Measurements from ENCODE around the gene RAP2B. TPM values are rescaled to one million over a fixed set of nuclear protein-coding genes. Genes with fewer than 3 reads are reported as not detected.
A peak's percentile ranks its signal among the peaks of the same experiment; 100 is the strongest.
"Not testable (repeated sequence)": the region's sequence is repeated elsewhere in the genome, so short reads cannot be mapped to it uniquely, and the experiment has no call there.

RAP2B gene
- polyA plus RNA-seq, 3 donors from 2014 or later, result 15.9 to 29.8 (median 23.2) TPM

DNA sequence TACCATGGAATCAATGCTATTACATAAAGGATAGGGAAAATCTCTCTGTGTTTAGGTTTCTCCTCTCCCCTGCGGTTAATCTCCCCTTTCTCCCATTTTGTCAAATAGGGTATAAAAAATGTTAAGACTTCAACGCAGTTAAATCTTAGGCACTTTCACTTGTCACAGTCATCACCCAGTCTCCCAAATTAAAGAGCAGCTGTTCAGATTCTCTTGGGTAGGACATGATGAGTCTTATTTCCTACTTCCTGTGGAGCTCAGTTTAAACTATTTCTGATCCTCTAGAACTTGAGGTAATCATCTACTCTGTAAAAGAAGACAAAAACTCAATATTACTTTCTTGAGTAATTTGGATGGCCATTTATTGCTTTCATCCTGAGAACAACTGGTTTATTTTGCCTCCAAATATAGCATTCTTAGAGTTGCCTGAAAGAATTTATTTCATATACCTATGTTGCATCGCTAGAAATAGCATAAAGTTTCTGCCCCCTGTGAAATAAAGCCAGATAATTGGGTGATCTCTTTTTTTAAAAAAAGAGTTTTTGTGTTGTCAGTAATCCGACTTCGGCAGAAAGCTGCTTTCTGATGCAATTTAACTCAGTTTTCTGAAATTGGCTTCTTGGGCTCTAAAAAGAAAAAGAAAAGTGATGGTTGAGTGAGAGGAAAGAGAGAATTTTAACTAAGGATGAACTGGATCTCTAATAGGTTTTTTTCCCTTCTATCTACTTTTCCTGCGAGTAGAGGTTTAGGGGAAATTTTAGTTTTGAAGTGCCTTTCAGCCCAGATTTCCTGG, 20.7 kb downstream of the RAP2B start:
- peaks cover 12 to 37% (median 24%) of the 10 kb centered on the region in 3 donors for H3K36me3 Mint-ChIP-seq

DNA sequence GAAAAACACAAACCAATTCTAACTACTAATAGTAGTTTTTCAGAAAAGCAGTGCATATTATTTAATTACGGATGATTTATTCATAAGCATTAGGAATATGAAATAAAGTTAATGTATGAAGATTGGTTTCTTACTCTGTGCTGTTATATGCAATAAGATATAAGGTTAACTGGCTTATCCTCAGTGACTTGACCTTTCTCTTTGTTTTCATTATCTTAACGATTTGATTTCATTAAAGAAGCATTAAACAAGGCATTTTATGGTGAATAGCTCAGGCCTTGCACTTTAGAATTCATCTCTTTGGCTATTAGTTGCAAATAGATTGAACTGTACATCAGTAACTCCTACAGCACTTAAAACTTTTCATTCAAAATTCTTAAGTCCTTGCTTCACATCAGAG, 28.9 kb downstream of the RAP2B start:
- H3K4me3 Mint-ChIP-seq, result no peak overlapping the region
- H3K9me3 Mint-ChIP-seq, result no peaks in the 10 kb centered on the region
- no peak overlapping the region for H3K27ac Mint-ChIP-seq
- no peaks in the 10 kb centered on the region for H3K27me3 Mint-ChIP-seq (ENCODE audit: low read depth in 3 of 3)
- peaks cover 5 to 13% of the 10 kb centered on the region in 2 donors for H3K4me1 Mint-ChIP-seq
- DNase-seq, result no peak
- peaks cover 0 to 24% (median 15%) of the 10 kb centered on the region in 3 donors for H3K36me3 Mint-ChIP-seq

More for the DNA sequence above, 20.7 kb downstream of the RAP2B start:
- Mint-ChIP-seq H3K4me1 (peaks cover 21 to 41% of the 10 kb centered on the region in 2 donors), H3K27me3 (ENCODE audit: low read depth in 3 of 3) (no peaks in the 10 kb centered on the region), H3K4me3 (peak overlapping the region in 1 of 5 donors; percentile 34), H3K9me3 (no peaks in the 10 kb centered on the region), H3K27ac (peak overlapping the region; percentile 18 to 89 (median 62))
- DNase-seq, result no peak

DNA sequence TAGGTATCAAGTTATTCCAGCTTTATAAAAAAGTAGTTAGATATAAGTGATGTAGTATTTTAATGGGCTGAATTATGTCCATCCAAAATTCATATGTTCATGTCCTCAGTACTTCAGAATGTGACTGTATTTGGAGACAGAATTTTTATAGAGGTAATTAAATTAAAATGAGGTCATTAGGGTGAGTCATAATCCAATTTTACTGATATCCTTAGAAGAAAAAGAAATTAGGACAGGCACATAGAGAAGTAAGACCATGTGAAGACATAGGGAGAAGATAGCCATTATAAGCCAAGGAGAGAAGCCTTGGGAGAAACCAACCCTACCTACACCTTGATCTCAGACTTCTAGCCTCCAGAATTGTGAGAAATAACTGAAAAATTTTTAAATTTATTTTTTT, 30.3 kb downstream of the RAP2B start:
- no peak for DNase-seq
- no peaks in the 10 kb centered on the region for H3K27me3 Mint-ChIP-seq (ENCODE audit: low read depth in 3 of 3)
- peaks cover 0 to 24% (median 14%) of the 10 kb centered on the region in 3 donors for H3K36me3 Mint-ChIP-seq
- peaks cover 2 to 5% of the 10 kb centered on the region in 2 donors for H3K4me1 Mint-ChIP-seq
- H3K9me3 Mint-ChIP-seq, result no peaks in the 10 kb centered on the region
- H3K27ac Mint-ChIP-seq, result no peak overlapping the region
- H3K4me3 Mint-ChIP-seq, result no peak overlapping the region

DNA sequence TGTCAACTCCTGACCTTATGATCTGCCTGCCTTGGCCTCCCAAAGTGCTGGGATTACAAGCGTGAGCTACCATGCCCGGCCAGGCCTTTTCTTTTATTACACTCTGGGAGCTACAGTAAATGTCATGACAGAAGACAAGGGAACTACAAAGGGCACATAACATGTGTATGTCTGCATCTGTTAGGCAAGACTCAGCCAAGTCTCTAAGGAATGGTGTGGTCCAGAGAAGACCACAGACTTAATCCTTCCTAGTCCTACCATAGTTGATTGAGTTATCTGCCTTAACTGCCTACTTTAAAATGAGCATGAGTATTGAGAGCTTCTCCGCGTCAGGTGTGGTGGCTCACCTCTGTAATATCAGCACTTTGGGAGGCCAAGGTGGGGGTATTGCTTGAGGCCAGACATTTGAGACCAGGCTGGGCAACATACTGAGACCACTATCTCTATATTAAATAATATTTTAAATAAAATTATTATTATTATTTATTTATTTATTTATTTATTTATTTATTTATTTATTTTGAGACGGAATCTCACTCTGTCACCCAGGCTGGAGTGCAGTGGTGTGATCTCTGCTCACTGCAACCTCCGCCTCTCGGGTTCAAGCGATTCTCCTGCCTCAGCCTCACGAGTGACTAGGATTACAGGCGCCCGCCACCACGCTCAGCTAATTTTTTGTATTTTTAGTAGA, 31.9 kb downstream of the RAP2B start:
- peak overlapping the region in 2 of 6 donors; percentile 22 to 67 for H3K27ac Mint-ChIP-seq
- not testable (repeated sequence) for H3K9me3 Mint-ChIP-seq; DNase-seq; H3K4me3 Mint-ChIP-seq; H3K27me3 Mint-ChIP-seq (ENCODE audit: low read depth in 3 of 3); H3K4me1 Mint-ChIP-seq
- peaks cover 0 to 20% (median 11%) of the 10 kb centered on the region in 3 donors for H3K36me3 Mint-ChIP-seq

DNA sequence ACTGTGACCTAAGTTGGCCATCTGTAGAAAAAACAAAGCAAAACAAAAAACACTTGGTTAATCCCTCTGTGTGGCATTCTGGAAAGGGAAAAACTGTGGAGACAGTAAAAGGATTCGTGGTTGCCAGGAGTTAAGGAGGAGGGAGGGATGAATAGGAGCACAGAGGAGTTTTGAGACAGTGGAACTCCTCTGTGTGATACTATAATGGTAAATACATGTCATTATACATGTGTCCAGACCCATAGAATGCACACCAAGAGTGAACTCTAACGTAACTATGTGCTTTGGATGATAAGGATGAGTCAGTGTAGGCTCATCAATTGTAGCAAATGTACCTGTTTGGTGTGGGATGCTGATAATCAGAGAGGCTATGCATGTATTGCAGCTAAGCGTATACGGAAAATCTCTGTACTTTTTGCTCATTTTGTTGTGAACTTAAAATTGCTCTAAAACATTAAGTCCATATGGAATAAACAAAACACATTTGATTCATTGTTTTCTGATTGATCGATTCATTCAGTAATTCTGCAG, 33.4 kb downstream of the RAP2B start:
- H3K36me3 Mint-ChIP-seq, result peaks cover 0 to 20% (median 11%) of the 10 kb centered on the region in 3 donors
- peak overlapping the region in 4 of 6 donors; percentile 0 to 40 (median 17) for H3K27ac Mint-ChIP-seq
- no peak for DNase-seq
- H3K27me3 Mint-ChIP-seq (ENCODE audit: low read depth in 3 of 3), result no peaks in the 10 kb centered on the region
- H3K4me3 Mint-ChIP-seq, result no peak overlapping the region
- no peaks in the 10 kb centered on the region for H3K9me3 Mint-ChIP-seq
- H3K4me1 Mint-ChIP-seq, result peaks cover 2 to 5% of the 10 kb centered on the region in 2 donors

DNA sequence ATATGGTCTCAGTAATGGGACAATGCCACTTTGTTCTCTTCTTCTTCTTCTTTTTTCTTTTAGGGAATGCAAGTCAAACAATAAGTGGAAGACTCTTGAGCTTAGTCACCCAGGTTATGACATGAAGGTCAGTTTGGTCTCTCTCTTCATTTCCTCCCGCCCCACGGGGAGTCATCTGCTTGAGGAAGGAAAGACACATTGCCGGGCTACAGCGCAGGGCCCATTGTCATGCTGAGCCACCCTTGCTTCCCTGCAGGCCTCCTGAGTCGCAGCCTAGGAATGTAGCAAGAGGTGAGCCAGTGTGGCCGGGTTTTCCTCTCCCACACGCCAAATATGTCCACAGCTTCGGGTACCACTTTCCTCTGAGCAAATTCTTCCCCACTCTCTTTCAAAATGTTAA, 47.6 kb downstream of the RAP2B start:
- DNase-seq, result no peak
- Mint-ChIP-seq H3K27ac (peak overlapping the region in 4 of 6 donors; percentile 51 to 92 (median 82)), H3K36me3 (peaks cover 3 to 6% (median 5%) of the 10 kb centered on the region in 3 donors), H3K4me1 (peaks cover 33 to 56% of the 10 kb centered on the region in 2 donors), H3K9me3 (peaks cover 0 to 1% (median 0%) of the 10 kb centered on the region in 6 donors), H3K4me3 (peak overlapping the region in 3 of 5 donors; percentile 0 to 57 (median 51)), H3K27me3 (ENCODE audit: low read depth in 3 of 3) (peaks cover 0 to 8% (median 4%) of the 10 kb centered on the region in 3 donors)

DNA sequence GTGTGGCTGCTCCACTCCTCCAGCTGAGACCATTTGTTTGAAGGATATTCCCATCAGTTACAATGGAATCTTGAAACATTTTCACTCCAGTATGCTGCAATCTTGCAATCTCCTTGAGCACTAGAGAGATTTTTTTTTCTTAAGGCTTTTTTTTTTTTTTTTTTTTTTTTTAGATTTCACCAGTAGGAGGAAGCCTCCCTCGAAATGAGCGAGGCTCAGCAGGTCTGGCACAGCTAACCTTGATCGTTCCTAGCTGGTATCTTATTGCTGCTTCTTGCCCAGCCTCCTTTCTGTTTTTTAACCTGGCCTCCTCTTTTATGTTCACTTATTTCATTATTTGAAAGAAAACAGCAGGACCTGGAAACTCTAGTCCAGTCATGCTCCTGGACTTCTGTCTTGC, 48.1 kb downstream of the RAP2B start:
- peak; percentile 41 to 56 (median 47) for DNase-seq
- Mint-ChIP-seq H3K4me1 (peaks cover 34 to 56% of the 10 kb centered on the region in 2 donors), H3K4me3 (peak overlapping the region; percentile 9 to 59 (median 55)), H3K36me3 (peaks cover 3 to 6% (median 6%) of the 10 kb centered on the region in 3 donors), H3K9me3 (peaks cover 0 to 1% (median 0%) of the 10 kb centered on the region in 6 donors), H3K27me3 (ENCODE audit: low read depth in 3 of 3) (peaks cover 0 to 8% (median 4%) of the 10 kb centered on the region in 3 donors), H3K27ac (peak overlapping the region in 5 of 6 donors; percentile 51 to 92 (median 83))

DNA sequence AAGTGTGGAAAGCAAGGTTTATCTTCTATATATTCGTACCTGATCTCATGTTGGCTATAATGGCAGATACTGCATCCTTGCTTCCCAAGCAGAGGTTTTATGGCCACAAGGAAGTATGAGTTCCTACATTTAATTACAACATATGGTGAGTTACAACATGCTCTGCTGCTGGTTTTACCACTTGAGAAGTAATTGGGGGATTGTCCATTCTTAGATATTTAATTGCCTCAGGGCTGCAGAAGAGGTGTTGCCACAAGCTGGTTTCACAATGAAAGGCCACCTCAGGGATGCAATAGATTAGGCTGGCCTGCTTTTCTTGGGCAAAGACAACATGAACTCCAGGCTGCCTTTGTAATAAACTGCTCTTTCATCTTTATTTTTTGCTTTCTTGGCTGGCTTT, 48.6 kb downstream of the RAP2B start:
- peaks cover 0 to 8% (median 4%) of the 10 kb centered on the region in 3 donors for H3K27me3 Mint-ChIP-seq (ENCODE audit: low read depth in 3 of 3)
- peak overlapping the region in 3 of 5 donors; percentile 55 to 59 (median 57) for H3K4me3 Mint-ChIP-seq
- peaks cover 0 to 1% (median 0%) of the 10 kb centered on the region in 6 donors for H3K9me3 Mint-ChIP-seq
- H3K36me3 Mint-ChIP-seq, result peaks cover 3 to 6% (median 6%) of the 10 kb centered on the region in 3 donors
- peaks cover 37 to 59% of the 10 kb centered on the region in 2 donors for H3K4me1 Mint-ChIP-seq
- H3K27ac Mint-ChIP-seq, result peak overlapping the region in 5 of 6 donors; percentile 51 to 92 (median 83)
- peak in 2 of 3 donors; percentile 8 to 15 for DNase-seq

DNA sequence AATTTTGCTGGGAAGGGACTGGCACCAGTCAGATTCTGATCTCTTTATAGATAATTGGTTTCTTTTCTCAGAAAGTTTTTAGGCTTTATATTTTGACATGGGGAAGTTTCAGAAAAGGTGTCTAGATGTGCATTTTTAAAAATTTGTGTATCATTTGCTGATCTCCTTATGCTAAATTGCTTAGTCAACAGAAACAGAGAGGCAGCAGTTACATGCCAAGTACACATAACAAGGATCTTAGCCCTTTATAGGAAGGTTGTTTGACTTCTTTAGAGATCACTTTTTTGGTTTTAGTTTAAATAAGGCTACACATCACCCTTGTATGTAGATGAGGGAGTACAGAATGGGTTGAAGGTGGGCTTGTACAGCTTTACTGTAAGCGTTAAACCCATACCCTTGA, 53.5 kb downstream of the RAP2B start:
- H3K4me3 Mint-ChIP-seq, result no peak overlapping the region
- H3K4me1 Mint-ChIP-seq, result peaks cover 48 to 70% of the 10 kb centered on the region in 2 donors
- DNase-seq, result no peak
- H3K36me3 Mint-ChIP-seq, result peaks cover 22 to 32% (median 25%) of the 10 kb centered on the region in 3 donors
- H3K27ac Mint-ChIP-seq, result peak overlapping the region in 4 of 6 donors; percentile 1 to 21 (median 11)
- peaks cover 0 to 7% (median 0%) of the 10 kb centered on the region in 6 donors for H3K9me3 Mint-ChIP-seq
- peaks cover 0 to 2% (median 2%) of the 10 kb centered on the region in 3 donors for H3K27me3 Mint-ChIP-seq (ENCODE audit: low read depth in 3 of 3)

DNA sequence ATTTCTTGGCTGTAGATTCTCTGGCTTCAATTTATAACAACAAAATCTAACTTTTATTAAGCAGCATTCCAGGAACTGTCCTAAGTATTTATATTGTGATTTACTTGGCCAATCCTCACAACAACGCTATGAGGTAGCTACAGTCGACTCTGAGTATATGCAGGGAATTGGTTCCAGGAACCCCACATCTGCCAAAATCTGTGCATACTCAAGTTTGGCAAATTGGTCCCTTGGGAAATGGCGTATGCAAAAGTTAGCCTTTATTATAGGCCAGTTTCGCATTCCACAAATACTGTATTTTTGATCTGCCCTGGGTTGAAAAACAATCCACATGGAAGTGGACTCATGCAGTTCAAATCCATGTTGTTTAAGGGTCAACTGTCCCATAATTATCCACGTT, 53.9 kb downstream of the RAP2B start:
- Mint-ChIP-seq H3K36me3 (peaks cover 22 to 33% (median 26%) of the 10 kb centered on the region in 3 donors), H3K27ac (peak overlapping the region in 4 of 6 donors; percentile 1 to 85 (median 28)), H3K4me3 (no peak overlapping the region), H3K27me3 (ENCODE audit: low read depth in 3 of 3) (peaks cover 0 to 2% (median 2%) of the 10 kb centered on the region in 3 donors), H3K9me3 (peaks cover 0 to 7% (median 0%) of the 10 kb centered on the region in 6 donors), H3K4me1 (peaks cover 48 to 70% of the 10 kb centered on the region in 2 donors)
- DNase-seq, result no peak

DNA sequence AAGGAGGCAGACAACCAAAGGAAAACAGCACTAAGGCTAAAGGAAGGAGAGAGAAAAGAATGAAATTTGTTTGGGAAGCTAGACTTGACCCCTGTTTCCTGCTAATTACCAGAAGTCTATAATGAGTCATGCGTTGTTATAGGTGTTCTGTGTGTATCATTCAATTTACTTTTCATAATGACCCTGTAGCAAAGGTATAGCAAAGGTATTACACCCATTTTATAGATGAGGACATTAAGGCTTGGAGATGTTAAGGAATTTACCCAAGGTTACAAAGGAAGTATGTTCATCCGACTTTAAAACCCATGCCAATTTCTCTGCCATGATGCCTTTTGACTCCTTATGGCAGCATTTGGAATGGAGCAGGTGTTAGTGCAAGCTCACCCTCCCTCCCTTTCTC, 54.9 kb downstream of the RAP2B start:
- Mint-ChIP-seq H3K9me3 (peaks cover 0 to 7% (median 0%) of the 10 kb centered on the region in 6 donors), H3K4me3 (no peak overlapping the region), H3K27ac (peak overlapping the region in 4 of 6 donors; percentile 9 to 87 (median 70)), H3K27me3 (ENCODE audit: low read depth in 3 of 3) (peaks cover 4 to 10% (median 5%) of the 10 kb centered on the region in 3 donors), H3K4me1 (peaks cover 57 to 75% of the 10 kb centered on the region in 2 donors), H3K36me3 (peaks cover 20 to 30% (median 26%) of the 10 kb centered on the region in 3 donors)
- DNase-seq, result no peak

DNA sequence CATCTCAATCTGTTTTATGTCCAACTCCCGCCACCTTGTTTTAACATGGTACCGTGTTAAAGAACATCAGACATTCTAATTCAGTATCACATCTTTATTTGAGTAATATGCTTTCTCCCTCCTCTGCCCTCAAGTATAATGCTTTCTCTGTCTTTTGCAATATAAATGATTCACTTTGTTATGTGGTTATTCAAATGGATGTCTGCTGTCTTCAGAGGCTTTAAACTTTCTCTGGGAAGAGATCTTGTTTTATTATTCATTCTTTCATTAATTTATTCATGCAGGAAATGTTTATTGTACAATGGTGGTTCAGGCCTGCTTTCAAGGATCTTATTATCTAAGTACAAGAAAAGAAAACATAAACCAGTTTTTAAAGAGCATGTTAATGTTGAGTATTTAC, 57.1 kb downstream of the RAP2B start:
- Mint-ChIP-seq H3K36me3 (peaks cover 16 to 29% (median 23%) of the 10 kb centered on the region in 3 donors), H3K9me3 (peaks cover 0 to 7% (median 0%) of the 10 kb centered on the region in 6 donors), H3K4me1 (peaks cover 73 to 79% of the 10 kb centered on the region in 2 donors), H3K27me3 (ENCODE audit: low read depth in 3 of 3) (peaks cover 4 to 17% (median 8%) of the 10 kb centered on the region in 3 donors), H3K27ac (peak overlapping the region; percentile 86 to 100 (median 98)), H3K4me3 (peak overlapping the region; percentile 12 to 68 (median 41))
- no peak for DNase-seq

Data from immature natural killer cell (primary cell).